ENCODE data around the gene LY9. TPM values are rescaled to one million over a fixed set of nuclear protein-coding genes. Genes with fewer than 3 reads are reported as not detected.

LY9 gene
- total and polyA plus RNA-seq, 8 donors, result 0.29 to 2.5 (median 0.50) TPM

DNA sequence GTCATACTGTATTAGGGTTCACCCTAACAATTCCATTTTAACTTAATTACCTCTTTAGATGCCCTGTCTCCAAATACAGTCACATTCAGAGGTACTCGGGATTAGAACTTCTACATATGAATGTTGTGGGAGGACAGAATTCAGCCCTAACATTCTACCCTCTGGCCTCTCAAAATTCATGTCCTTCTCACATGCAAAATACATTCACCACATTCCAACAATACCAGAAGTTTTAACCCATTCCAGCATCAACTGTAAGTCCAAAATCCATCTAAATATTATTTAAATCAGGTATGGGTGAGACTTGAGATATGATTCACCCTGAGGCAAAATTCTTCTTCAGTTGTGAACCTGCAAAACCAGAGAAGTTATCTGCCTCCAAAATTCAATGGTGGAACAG lies 14.5 kb downstream of the LY9 start:
- intact Hi-C loops (cut with DNase I), result no loop called here
- no peak for TF ChIP-seq CTCF (IDR thresholded peaks at IDR 0.05)
- no peak overlapping the region for H3K27ac ChIP-seq
- H3K9me3 ChIP-seq, result peaks cover 0 to 19% of the 10 kb centered on the region in 2 donors
- H3K4me3 ChIP-seq, result no peak overlapping the region
- no peaks in the 10 kb centered on the region for H3K27me3 ChIP-seq
- DNase-seq (no peak), ATAC-seq (no peak)
- no peaks in the 10 kb centered on the region for H3K4me1 ChIP-seq
- no peaks in the 10 kb centered on the region for H3K36me3 ChIP-seq

- no peaks in the 10 kb centered on the region for H3K27me3 ChIP-seq
- TF ChIP-seq CTCF (IDR thresholded peaks at IDR 0.05), result no peak
- H3K4me1 ChIP-seq, result no peaks in the 10 kb centered on the region
- intact Hi-C loops (cut with DNase I), result no loop called here
- no peak overlapping the region for H3K27ac ChIP-seq
- peaks cover 0 to 19% of the 10 kb centered on the region in 2 donors for H3K9me3 ChIP-seq
- H3K4me3 ChIP-seq, result no peak overlapping the region
- DNase-seq, result no peak
- no peak for ATAC-seq
- no peaks in the 10 kb centered on the region for H3K36me3 ChIP-seq
Measured at GRCh38 chr1:160811147-160811546, 15.2 kb downstream of the LY9 start.

- no peaks in the 10 kb centered on the region for H3K27me3 ChIP-seq
- H3K4me1 ChIP-seq, result no peaks in the 10 kb centered on the region
Measured at GRCh38 chr1:160813215-160813614, 17.2 kb downstream of the LY9 start.

GRCh38 chr1:160814316-160814715 lies 18.3 kb downstream of the LY9 start:
- no peaks in the 10 kb centered on the region for H3K4me1 ChIP-seq
- H3K27ac ChIP-seq, result no peak overlapping the region
- no peaks in the 10 kb centered on the region for H3K27me3 ChIP-seq
- no peaks in the 10 kb centered on the region for H3K36me3 ChIP-seq
- no peak for ATAC-seq
- no peak for DNase-seq
- no peak overlapping the region for H3K4me3 ChIP-seq
- TF ChIP-seq CTCF (IDR thresholded peaks at IDR 0.05), result no peak
- H3K9me3 ChIP-seq, result no peaks in the 10 kb centered on the region
- intact Hi-C loops (cut with DNase I), result no loop called here

More at GRCh38 chr1:160813215-160813614, 17.2 kb downstream of the LY9 start:
- intact Hi-C loops (cut with DNase I), result no loop called here
- ATAC-seq, result peak; percentile 57
- Histone ChIP-seq H3K9me3 (no peaks in the 10 kb centered on the region), H3K36me3 (no peaks in the 10 kb centered on the region), H3K4me3 (no peak overlapping the region), H3K27ac (no peak overlapping the region)
- DNase-seq, result no peak
- TF ChIP-seq CTCF (IDR thresholded peaks at IDR 0.05), result no peak

GRCh38 chr1:160814856-160815255 lies 18.9 kb downstream of the LY9 start:
- ATAC-seq (no peak), DNase-seq (no peak)
- intact Hi-C loops (cut with DNase I), result no loop called here
- no peaks in the 10 kb centered on the region for H3K9me3 ChIP-seq
- no peak overlapping the region for H3K27ac ChIP-seq
- no peaks in the 10 kb centered on the region for H3K36me3 ChIP-seq
- no peaks in the 10 kb centered on the region for H3K27me3 ChIP-seq
- H3K4me1 ChIP-seq, result no peaks in the 10 kb centered on the region
- no peak for TF ChIP-seq CTCF (IDR thresholded peaks at IDR 0.05)
- H3K4me3 ChIP-seq, result no peak overlapping the region

All from left lung (tissue), 10 donors.